SH-SY5Y (cell line): ENCODE measurements around the gene TMEM39B.

Source experiments
- GATA2 ChIP-seq: IDR thresholded peaks from 2 replicates; pipeline ENCODE4 v1.6.1; 2011; ENCODE audit warnings: mild to moderate bottlenecking, low read depth, low read length
- GATA3 ChIP-seq: IDR thresholded peaks from 2 replicates; pipeline ENCODE4 v1.6.1; 2011; ENCODE audit warnings: low read depth, mild to moderate bottlenecking, low read length, moderate library complexity

DNA sequence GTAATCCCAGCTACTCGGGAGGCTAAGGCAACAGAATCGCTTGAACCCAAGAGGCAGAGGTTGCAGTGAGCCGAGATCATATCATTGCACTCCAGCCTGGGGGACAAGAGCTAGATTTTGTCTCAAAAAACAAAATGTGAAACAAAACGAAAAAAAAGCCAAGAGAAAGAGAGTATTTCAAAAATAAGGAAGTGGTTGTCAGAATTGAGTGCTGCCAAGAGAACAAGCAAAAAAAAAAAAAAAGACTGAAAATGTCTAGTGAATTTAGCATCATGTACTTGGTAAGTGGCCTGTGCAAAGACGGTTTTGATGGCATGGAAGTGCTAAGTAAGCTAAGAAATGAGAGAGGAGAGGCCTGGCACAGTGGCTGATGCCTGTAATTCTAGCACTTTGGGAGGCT, 49.4 kb downstream of the TMEM39B start:
- no peak for TF ChIP-seq GATA2
- TF ChIP-seq GATA3: no peak
